ENCODE results near the gene TERC.

Gene TERC

DNA sequence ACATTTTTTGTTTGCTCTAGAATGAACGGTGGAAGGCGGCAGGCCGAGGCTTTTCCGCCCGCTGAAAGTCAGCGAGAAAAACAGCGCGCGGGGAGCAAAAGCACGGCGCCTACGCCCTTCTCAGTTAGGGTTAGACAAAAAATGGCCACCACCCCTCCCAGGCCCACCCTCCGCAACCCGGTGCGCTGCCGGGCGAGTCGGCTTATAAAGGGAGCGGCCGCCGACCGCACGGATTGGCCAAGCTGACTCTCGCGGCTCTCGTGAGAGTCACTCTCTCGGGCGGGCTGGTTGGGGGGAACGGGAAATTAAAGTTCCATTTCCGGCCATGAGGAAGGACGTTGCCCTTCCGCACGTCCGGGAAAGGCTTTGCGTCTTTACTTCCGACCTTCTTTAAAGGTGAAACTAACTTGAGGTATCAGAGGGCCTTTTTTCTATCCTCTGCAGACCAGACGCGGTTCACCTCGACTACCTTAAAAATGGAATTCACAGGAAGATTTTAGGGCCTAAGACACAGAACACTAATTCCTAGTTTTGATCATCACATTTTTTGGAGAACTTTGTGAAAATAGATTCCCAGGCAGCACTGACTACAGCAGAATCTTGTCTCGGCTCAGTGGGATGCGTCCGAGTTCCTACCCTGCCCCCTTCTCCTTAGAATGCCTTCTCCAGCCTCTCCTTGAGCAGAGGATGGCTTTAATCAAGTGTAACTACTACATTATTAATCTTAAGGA is at the start of gene TERC:
TERC (minus strand) TSS at position 179 of the 731 bp plus-strand sequence.
- peak; percentile 84 to 87 (median 84) for DNase-seq (ENCODE audit: low read depth in 3 of 3, low spot score in 1 of 3)

DNA sequence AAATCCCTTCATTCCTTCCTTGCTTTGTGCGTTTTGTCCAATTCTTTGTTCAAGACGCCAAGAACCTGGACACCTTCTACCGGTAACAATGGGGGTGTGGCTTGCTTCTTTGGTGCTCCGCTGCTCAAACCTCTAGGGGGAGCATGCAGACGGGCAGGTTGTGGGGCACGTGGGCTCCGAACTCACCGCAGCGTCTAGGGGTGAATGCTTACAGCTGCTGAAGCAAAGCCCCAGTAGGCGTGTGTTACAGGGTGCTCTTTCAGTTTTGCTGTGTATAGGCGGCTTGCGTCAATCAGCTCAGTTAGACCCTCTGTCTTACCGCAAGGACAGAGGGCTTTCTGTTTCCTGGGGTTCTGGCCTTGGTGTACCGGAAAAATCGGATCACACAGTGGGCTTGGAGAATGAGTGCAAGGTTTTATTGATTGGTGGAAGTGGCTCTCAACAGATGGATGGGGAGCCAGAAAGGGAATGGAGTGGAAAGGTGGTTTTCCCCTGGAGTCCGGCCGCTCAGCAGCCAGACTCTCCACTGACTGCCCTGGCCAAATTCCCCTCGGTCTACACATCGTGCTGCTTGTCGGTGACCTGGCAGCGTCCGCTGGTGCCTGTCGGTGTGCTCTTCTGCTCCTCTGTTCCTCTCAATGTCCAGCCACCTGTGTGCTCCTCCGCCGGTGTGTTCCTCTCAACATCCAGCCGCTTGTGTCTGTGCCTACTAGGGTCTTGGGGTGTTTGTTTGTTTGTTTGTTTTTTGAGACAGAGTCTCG is 49.1 kb upstream of the TERC start:
- DNase-seq (ENCODE audit: low read depth in 3 of 3, low spot score in 1 of 3), result peak; percentile 29 to 39 (median 36)

DNA sequence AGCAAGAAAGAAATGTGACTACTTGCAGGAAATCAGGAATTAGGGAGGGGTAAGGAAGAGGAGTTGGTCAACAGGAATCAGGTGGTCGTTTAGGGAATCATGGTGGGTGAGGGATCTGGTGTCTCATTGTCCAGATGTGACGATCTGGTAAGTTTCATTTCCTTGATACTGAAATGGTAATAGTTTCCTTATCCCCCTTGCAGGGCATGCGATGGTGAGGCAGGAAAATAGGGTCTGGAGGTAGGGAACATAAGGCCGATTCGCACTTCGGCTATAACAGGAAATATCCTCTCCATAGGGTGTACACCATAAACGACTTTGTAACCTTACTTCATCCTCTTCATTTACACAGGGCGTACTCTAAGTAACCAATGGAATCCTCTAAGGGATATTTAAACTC is 48.4 kb upstream of the TERC start:
- DNase-seq (ENCODE audit: low read depth in 3 of 3, low spot score in 1 of 3), result no peak

DNA sequence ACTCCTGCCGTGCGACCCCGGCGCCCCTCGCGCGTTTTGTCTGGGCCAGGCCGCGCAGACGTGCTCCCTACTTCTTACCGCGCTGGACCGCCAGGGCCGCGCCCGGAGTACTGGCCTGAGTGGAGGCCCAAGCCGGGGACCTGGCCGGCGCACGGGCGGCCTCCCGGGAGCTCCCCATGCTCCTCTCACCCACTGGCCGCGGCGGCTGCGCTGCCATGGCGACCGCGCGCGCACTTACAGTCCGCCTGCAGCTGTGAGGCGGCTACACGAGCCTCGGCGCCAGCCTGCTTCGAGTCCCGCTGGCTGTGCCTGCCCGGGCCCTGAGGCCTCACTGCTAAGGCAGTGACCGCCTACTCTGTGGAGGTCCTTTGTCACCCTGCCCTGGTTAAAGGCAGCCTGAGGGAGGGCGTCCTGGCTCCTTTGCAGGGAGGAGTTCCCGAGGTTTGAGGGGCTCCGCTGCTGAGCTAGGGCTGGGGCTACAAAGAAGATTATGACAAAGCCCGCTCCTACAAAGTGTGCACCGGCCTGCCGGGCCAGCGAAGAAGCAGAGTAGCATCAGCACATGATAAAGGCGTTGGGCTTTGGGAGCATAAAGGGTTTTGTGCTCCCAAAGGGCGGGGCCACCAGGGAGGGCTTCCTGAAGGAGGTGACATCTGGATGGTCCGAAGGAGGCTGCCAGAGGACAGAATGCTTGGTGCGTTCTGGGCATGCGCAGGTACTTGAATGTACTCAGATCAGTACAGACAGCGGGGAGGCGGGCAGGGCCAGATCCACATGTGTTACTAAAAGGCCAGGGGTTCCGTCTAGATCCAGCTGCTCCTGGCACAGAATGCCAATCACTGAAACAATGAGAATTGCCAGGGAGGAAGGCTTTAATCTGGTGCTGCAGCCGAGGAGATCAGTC is 47.7 kb upstream of the TERC start, which contains the start of the genes LRRC34 and LRRIQ4:
LRRC34 (minus strand) TSS at position 573 of the 904 bp plus-strand sequence; CDS start at position 217, 356 bp downstream.
LRRIQ4 (plus strand) TSS at position 539 of the 904 bp plus-strand sequence. CDS start 9,052 bp downstream, outside the sequence.
- peak; percentile 5 to 50 (median 27) for DNase-seq (ENCODE audit: low read depth in 3 of 3, low spot score in 1 of 3)

DNA sequence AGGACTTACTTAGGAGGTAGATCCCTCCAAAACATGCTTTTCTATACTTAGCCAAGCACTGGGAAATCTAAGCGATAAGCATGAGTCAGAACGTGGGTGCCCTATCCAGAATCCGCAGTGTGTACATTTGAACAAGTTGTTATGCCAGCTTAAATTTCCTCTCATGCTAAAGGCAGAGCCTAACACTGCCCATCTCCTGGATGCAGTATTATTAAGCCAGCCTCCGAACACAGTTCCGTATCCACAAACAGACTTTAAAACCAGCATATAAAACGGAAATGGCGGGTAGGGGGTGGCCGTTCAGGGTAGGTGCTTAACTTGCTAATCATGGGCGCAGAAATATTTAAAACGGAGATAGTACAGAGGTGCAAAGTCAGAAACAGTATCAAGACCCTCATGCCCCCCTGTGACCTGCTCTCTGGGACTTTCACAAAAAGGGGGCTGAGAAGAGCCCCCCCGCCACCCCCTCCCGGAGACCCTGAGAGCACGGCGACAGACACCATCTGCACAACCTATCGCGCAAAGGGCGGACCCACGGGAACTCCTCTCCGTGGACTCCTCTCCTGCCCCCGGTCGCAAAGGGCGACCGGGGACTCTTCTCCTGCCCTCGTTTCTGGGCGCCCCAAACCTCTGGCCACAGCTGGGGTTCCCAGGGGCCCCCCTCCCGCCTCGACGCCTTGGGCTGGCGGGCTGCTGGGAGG is 46.9 kb upstream of the TERC start:
- DNase-seq (ENCODE audit: low read depth in 3 of 3, low spot score in 1 of 3), result no peak

DNA sequence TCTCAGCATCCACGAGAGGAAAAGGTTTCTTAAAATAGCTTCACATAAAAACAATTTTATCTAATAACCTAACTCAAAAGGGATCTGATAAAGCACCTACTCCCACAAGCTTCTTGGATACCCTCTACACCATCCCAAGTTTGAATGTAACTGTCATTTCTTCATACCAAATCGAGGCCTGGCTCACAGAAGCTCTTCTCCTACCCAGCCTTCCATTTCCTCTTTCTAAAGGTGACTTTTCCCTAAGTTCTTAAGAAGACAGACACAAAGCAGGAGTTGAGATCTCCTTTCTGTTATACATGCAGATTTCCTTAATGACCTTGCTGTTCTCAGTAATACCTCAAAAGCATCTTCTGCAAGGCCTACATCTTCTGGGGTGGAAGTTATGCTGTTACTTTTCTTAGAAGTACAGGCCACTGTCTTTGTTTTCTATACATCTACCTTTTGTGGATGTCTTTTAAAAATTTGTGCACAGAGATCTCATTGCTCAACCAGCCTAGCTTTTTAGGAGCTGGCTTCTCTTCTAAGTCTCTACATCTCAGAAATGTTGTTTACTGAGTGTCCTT is 44.5 kb upstream of the TERC start:
- DNase-seq (ENCODE audit: low read depth in 3 of 3, low spot score in 1 of 3), result no peak

DNA sequence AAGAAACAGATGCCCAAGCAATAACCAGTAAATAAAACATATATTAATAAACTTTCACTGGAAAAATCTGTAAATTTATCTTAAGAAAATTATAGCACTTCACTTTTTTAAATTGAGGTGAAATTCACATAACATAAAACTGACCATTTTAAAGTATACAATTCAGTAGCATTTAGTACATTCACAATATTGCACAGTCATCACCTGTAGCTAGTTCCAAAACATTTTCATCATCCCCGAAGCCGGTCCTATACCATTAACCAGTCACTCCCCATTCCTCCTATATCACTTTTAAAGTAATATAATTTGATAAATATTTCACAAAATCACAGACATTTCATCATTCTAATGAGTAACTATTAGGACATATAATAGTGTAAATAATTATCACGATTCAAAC is 39.8 kb upstream of the TERC start:
- no peak for DNase-seq (ENCODE audit: low read depth in 3 of 3, low spot score in 1 of 3)

DNA sequence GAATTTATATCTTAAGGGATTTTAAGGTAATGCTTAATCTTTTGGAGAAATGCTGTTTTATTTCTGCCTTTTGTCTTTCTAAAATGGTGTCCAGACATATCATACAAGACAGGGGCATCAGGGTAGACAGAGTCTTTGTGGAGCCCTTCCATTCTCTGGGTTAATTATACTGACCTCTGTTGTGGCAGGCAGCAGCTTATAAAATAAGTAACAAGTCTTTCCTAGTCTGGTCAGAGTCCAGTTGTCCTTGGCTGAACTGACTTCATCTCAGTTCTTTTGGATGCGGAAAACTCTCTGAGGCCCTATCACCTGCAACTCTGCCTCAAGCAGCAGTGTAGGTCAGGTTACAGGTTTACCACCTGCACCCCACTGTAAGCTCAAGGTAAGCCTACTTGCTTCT is 27.5 kb upstream of the TERC start:
- no peak for DNase-seq (ENCODE audit: low read depth in 3 of 3, low spot score in 1 of 3)

DNA sequence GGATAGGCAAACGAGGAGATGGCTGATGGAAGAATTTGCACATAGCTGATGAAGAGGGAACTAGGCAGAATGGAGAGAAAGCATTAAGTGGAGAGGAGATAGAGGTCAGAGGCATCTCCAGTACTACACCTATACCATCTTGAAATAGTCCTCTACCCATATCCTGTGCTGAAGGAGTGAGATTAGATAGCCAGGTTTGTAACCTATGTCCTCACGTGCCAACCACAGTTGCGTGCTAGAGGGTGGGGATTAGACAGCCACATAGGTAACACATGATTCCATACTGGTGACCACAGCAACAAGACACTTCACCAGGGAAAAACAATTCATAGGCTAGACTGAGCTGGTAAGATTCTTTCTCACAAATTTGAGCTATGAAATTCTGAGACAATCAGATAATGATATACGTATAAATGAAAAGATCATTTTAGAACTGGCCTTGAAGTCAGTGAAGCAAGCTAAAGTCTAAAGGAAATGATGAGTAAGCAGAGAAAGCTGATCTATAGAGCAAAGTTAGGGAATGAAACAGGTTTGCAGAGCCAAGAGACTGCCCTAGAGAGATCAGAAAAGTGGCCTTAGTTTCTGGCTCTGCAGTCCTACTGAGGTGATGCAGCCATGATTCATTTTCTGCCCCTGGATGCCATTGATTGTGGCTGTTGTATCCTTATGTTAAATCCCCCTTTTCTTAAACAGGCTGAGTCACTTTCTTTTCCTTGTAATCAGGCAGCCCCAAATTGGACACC is 26.0 kb upstream of the TERC start:
- no peak for DNase-seq (ENCODE audit: low read depth in 3 of 3, low spot score in 1 of 3)

DNA sequence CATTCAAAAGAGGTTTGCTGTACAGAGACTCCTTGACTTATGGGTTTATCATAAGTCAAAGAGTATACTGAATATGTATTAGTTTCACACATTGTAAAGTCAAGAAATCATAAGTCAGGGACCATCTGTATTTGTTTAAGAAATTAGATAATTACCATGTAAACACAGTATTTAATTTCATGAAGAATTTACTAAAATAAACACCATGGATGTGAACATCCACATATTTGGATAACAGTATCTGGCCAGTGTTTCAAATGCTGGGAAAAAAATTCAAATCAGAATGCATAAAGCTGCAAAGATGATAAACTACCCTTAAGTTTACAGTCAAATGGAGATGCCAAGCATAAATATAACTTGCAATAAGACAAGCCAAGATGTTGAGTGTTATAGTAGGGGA is 25.4 kb upstream of the TERC start:
- DNase-seq (ENCODE audit: low read depth in 3 of 3, low spot score in 1 of 3), result no peak

DNA sequence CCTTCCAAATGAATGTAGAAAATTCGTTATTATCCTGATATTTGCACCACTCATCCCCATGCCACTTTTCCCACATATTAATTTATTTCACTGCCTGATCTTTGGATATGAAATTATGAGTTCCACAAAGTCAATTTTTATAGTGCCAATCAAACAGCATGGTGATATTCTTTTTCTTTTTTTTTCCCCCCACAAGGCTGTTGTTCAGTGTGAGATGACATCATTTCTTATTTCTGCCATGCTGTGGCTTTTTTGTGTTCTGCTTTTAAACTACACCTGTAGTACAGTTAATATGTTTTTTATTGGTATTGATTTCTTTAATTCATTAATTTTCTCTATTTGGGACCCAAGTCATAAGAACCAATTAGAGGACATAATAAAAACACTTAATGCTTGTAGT is 22.9 kb upstream of the TERC start:
- DNase-seq (ENCODE audit: low read depth in 3 of 3, low spot score in 1 of 3), result no peak

DNA sequence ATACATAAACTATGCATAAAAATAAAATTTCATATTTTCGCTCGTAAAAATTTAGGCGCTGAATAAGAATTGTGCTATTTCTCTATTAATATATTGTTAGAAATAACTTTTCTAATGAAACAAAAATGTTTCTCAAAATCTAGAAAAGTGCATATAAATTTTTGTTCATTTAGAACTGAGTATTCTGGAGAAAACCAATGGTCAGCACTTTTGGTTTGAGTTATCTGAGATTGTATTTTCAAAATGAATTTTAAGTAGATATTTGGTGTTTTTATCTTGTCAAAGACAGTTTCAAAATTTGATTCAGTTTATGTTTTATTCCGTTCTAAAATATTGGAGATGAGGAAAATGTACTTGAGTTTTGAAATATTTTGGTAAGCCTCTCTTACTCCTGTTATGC is 22.3 kb upstream of the TERC start:
- no peak for DNase-seq (ENCODE audit: low read depth in 3 of 3, low spot score in 1 of 3)

DNA sequence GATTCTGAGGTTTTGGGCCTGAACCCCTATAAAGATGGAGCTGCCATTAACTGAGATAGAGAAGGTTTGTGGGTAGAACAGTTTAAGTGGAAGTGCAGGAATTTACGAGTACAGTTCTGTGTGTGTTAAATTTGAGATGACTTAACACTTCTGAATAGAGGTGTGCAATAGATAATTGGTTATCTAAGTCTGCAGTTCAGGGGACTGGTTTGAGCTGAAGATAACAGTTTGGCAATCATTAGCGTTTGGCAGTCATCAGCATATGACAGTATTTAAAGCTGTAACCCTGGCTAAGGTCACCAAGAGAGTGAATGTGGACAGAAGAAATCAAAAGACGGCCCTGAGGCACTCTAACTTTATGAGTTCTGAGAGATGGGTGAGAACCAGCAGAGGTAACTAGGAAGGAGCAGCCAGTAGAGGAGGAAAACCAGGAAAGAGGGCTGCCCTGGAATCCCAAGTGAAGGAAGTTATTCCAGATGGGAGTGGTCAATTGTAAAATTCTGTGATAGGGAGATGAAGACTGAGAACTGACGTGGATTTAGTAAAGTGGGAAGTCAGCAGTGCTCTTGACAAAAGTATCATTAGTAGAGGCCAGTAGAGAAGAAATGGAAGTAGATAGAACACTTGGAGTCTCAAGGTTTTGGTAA is 16.5 kb upstream of the TERC start:
- no peak for DNase-seq (ENCODE audit: low read depth in 3 of 3, low spot score in 1 of 3)

DNA sequence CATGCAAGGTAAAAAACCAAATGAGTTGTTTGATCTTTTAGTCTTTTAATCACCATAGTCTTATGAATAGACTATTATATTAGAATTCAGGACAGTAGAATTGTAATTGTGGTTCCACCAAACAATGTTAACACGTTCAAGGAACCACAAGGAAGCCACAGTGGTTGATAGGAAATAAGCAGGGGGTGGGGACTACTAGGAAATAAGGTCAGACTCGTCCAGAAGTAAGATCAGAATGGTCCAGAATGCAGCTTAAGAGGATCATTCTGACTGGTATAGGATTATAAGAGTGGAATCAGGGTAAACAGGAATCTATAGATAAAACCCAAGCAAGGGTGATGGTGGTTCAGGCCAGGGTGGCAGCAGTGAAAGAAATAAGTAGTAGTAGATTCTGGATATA is 15.9 kb upstream of the TERC start:
- DNase-seq (ENCODE audit: low read depth in 3 of 3, low spot score in 1 of 3), result no peak

DNA sequence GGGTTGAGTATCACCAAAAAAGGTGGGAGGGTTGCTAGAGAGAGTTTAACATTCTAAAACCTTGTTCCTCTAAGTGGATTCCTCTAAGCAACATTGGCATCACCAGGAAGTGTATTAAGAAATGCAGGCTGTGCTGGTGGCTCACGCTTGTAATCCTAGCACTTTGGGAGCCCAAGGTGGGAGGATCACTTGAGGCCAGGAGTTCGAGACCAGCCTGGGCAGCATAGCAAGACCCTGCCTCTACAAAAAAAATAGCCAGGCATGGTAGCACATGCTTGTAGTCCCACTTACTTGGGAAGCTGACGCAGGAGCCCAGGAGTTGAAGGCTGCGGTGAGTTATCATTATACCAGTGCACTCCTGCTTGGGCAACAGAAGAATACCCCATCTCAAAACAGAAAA is 13.0 kb upstream of the TERC start:
- no peak for DNase-seq (ENCODE audit: low read depth in 3 of 3, low spot score in 1 of 3)

DNA sequence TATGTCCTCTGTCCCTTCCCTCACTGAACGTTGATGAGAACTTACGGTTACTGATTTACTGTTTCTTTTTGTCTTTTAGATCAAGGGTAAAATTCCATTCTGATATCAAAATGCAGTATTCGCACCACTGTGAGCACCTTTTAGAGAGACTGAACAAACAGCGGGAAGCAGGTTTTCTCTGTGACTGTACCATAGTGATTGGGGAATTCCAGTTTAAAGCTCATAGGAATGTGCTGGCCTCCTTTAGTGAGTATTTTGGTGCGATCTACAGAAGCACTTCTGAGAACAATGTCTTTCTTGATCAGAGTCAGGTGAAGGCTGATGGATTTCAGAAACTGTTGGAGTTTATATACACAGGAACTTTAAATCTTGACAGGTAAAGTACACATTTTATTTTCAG is 9.3 kb upstream of the TERC start:
- no peak for DNase-seq (ENCODE audit: low read depth in 3 of 3, low spot score in 1 of 3)

DNA sequence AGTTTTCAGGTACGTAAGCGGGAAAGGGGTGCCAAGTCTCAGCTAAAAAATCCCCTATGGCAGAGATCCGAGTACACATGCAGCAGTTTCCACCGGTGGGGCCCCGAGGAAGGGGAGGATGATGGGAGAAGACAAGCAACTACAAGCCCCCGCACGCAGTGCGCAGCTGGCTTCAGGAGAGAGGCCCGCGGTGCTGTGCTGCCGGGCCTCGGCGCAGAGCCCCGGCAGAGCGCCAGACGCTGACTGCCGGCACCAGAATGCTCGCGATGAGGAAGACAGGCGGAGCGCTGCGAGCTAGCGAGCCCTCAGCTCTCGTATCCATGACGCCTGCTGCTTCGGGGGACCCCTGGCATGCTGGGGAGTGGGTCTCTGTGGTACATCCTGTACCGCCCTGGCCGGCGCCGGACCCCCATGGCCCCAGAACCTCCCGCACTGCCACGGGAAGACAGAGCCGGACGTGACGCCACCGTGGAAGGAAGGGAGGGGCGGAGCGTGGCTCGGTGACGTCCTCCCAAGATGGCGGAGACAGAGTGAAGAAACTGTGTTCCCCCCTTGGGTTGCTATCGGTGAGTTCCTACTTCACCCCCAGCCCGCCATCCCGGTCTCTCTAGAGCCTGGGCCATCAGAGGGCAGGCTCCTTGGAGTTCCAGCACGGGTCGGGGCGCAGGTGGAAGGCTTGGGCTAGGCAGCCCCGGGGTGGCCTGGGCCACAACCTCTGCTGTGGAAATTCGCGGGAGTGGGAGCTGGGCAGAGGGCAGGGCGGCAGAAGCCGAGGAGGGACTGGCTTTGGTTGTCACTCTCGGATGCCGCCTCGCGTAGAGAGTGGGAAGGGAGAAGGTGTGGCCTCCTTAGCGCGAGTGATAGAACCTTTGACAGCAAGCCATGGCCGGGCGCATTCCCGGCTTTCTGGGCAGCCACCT is 8.3 kb upstream of the TERC start, which contains the start of gene MYNN:
MYNN (plus strand) TSS at position 500 of the 920 bp plus-strand sequence. CDS start 900 bp downstream, outside the sequence.
- DNase-seq (ENCODE audit: low read depth in 3 of 3, low spot score in 1 of 3), result peak; percentile 71 to 87 (median 79)

DNA sequence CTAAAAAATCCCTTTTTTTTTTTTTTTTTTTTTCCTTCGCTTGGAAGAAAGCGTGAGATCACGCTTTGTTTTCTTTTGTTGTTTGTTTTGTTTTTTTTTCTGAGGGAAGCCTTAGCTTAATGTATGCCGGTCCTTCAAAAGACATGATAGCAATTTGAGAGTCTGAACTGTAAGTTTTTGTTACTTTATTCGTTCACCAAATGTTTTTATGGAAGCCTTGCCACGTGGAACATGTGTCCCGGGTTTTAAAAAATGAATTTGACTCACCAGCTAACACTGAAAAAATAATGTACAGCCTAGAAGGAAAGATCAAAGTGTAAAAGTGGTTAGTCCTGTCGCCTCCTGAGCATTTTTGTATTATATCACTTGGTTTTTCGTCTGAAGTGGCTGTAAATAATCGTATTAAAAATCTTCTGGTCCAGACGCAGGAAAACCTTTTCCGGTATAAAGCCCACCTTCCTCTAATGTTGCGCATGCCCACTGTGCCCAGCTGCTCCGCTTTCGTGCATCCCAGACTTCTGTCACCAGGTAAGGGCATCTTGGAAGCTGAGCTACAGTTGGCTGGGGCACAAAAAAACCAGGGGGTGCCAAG is 7.5 kb upstream of the TERC start:
- DNase-seq (ENCODE audit: low read depth in 3 of 3, low spot score in 1 of 3), result no peak

All from stimulated activated CD4-positive, alpha-beta T cell treated with anti-CD3 and anti-CD28 coated beads, TNF-alpha, amount 100 ng/mL, for 1 hour (primary cell).